KBM-7 (cell line): Measurements from ENCODE around the gene ROR1.

ENCODE experiments used
- DNase-seq: peaks from one replicate; pipeline ENCODE4 v3.0.0-alpha.2; 2015
- in situ Hi-C: fragments of 300-500 bp; cut with MboI; formaldehyde crosslinking; loops from 2 replicates; pipeline ENCODE4 v1.14.3; 2020; ENCODE audit warnings: low sequenced_read_pairs, low pct_unique_long_range_greater_than_20kb, mixed read lengths

ROR1 gene

DNA sequence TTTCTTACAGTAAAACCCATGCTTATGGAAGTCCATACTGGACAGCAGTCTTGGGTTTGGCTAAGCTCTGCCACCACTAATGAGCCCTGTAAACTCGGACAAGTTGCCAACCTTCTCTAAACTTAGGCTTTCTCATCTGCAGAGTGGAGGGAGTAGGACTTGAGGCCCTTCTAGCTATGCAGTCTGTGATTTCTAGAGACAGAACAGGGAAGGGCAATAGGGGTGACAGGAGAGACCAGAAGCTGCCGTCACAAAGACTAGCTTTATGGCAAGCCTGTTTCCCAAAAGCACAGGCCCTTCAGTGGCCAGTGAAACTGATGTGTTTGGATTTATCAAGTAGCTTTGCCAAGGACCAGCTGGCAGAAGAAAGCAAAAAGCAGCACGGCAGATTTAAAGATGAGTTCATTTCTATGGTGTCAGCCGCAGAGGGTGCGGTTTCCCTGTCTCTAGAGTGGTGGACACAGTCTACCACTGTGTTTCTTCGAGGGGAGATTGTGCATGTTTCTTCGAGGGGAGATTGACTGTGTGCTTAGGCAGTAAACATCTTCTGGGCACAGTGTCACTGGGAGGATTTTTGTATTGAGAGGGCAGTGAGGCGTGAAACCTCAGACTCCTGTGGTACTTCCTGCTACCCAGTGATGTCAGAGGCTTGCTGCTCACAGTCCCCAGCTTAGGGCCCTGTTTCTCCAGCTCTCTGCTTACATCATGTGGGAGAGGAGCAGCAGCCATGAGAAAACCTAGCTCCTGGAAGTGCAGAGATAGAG, 119.0 kb downstream of the ROR1 start:
- in situ Hi-C loops: no loop called here
- peak; percentile 78 for DNase-seq

DNA sequence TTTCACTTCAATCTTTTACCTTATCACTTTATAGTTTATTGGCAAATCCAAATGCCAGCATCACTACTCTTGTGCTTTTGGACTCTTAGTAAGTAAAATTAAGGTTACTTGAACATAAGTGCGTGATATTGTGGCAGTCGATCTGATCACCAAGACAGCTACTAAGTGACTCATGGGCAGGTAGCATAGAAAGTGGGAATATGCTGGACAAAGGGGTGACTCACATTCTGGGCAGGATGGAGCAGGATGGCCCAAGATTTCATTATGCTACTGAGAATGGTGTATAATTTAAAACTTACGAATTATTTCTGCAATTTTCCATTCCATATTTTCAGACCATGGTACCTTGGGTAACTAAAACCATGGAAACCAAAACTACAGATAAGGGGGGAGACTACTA, 120.2 kb downstream of the ROR1 start:
- in situ Hi-C loops: no loop called here
- no peak for DNase-seq

DNA sequence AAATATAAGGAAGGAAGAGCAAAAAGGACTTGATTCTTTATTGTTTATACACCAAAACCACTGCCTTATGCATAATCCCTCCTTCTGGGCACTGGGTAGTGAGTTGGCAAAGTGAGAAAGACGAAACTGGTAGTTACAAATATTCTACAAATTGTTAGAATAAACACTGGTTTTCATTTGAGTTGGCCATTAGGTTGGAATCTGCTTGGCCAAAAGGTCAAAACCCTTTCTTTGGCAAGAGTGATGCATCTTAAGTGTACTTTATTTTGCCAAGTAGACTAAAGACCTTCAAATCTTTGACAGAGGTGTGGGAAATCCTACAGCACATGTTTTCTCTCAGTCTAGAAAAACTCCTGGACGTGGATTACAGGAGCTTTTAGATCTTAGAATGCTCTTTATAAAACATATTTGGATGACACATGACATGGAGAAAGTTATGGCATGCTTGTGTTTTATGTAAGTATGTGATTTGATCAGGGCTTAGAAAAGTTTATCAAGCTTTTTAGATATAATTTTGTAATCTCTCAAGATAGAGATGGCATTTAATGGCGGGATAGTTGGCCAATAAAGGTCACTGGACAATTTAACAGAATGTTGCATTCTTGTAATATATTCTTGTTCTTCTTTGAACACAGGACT, 120.9 kb downstream of the ROR1 start:
- in situ Hi-C loops: no loop called here
- DNase-seq: no peak

GRCh38 chr1:63896755-63897154, 122.9 kb downstream of the ROR1 start:
- in situ Hi-C loops: no loop called here

GRCh38 chr1:63898428-63899196, 124.8 kb downstream of the ROR1 start:
- in situ Hi-C loops: no loop called here
- DNase-seq: no peak

More at GRCh38 chr1:63896755-63897154, 122.9 kb downstream of the ROR1 start:
- no peak for DNase-seq

DNA sequence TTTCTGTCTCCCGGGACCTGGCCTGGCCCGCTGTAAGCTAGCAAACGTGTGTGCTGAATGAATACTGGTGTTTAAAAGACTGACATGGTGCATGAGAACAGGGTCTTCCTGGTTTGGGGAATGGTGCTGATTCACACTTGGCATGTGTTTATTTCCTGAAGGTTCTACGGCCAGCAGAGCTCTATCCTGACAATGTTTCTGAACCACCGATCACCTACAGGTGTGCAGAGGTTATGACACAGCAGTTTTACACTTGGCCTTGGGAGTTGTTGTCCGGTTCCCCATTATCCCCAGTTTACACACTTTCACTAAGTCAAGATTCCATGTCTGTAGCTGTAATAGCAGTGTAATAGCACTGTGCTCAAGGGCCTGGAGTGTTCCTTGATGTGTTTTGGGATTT, 127.3 kb downstream of the ROR1 start:
- in situ Hi-C loops: no loop called here
- no peak for DNase-seq

DNA sequence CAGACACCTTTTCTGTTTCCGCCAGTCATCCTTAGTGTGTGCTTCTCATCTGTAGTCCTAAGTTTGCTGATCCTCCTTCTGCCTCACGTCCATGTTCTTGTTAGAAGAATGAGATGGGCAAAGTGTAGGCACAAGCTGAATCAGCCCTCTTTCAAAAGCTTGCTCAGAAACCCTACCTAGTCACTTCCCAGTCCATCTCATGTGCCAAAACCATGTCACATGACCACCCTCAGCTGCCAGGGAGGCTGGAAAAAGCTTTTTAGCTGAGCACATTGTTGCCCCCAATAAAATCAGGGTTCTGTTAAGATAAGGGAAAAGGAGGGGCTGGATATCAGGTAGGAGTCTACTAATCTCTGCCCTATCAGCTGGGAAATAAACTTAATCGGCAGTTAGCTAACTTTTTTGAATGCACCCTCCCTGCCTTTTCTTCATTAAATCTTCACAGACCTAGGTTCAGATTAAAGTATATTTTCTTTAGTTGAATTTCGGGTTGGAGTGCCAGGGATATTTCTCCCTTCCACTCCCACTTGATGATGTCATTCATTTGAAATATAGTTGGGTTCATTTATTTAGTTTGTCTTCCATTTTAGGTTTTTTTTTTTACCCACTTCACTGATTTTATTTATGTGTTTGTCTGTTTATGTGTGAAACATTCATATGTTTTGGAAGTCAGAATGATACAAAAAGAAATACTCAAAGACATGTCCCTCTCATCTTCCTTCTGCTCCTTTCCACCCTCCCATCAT, 129.2 kb downstream of the ROR1 start:
- in situ Hi-C loops: no loop called here
- DNase-seq: no peak

DNA sequence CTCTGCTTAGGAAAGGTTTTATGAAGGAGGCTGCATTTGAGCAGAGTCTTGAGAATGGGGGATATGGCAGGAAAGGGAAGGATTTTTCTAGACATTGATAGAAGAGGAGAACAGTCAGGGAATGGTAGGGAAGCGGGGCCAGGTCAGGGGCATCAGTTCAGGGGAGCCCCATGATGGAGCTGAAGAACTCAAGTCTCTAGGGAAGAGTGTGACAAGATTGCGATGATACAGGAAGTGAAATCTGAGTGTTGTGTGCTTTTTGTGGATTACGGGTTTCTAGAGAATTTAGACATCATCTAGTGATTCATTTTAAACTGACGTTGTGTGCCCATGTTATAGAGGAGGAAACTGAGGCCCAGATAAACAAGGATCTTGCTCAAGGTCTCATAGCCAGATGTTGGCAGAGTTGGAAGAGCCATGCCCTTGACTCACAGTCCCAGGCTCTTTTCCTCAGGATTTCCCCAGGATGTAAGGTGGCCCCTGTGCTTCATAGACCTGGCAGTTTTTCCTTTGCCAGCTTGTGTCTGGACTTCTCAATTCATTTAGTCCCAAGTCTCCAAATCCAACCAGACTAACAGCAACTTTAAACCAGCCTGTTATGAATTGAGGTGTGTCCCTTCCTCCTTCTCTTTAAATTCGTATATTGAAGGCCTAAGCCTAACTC, 130.3 kb downstream of the ROR1 start:
- in situ Hi-C loops: no loop called here
- no peak for DNase-seq

- no peak for DNase-seq
- in situ Hi-C loops: no loop called here
Measured at GRCh38 chr1:63904826-63905225, 131.0 kb downstream of the ROR1 start.

- in situ Hi-C loops: no loop called here
- no peak for DNase-seq
Measured at GRCh38 chr1:63906047-63906704, 132.4 kb downstream of the ROR1 start.

GRCh38 chr1:63907051-63907450, 133.2 kb downstream of the ROR1 start:
- in situ Hi-C loops: no loop called here

DNA sequence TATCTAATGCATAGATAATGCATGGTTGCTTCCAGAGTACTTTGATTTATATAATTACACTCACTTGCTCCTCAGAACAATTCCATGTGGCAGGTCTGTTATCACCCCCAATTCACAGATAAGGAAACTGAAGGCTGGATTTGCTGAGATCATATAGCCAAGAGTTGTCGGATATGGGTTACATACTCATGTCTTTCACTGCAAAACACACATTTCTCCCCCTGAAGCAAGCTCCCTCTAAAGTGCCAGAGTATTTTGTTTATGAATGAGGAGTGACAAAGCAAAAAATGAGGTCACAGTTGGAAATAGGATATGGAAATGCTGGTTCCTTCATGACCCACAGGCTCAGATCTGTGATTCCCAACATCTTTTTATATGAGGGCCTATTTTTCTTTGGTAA, 134.2 kb downstream of the ROR1 start:
- DNase-seq: no peak

More at GRCh38 chr1:63907051-63907450, 133.2 kb downstream of the ROR1 start:
- no peak for DNase-seq

DNA sequence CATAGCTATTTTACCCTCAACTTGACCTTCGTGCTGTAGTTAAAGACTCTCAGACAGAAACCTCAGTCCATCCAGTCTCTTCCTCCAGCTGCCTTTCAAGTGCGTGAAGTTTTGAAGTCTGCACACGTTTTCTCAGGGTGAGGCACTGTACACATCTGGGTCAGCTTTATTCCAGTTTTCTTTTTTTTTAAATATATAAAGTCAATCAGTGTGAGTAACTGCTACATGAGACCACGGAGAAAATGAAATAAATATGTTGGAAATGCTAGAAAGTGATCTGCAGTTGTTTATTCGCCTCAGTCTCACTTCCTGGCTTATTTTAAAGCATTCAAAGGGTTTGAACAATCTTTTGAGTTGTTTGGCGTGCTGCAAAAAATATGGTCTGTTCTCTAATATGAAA, 135.7 kb downstream of the ROR1 start:
- in situ Hi-C loops: no loop called here
- DNase-seq: no peak

More for the DNA sequence above, 134.2 kb downstream of the ROR1 start:
- in situ Hi-C loops: no loop called here

DNA sequence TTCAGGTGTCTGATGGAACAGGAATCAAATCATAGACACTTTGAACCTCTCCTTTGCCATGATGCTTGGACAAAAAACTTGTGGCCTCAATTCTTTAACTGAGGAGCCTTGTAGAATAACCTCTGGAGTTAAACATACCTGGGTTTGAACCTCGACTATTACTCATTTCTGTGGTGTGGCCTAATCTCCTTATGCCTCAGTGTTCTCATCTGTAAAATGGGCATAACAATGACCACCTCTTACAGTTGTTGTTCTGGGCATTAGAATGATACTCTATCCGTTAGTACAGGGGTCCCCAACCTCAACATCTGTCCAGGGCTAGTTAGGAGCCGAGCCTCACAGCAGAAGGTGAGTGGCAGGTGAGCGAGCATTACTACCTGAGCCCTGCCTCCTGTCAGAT, 137.2 kb downstream of the ROR1 start:
- in situ Hi-C loops: no loop called here
- DNase-seq: no peak

GRCh38 chr1:63912643-63913042, 138.8 kb downstream of the ROR1 start:
- in situ Hi-C loops: no loop called here

GRCh38 chr1:63913533-63913932, 139.7 kb downstream of the ROR1 start:
- in situ Hi-C loops: no loop called here
- no peak for DNase-seq

More at GRCh38 chr1:63912643-63913042, 138.8 kb downstream of the ROR1 start:
- DNase-seq: no peak

DNA sequence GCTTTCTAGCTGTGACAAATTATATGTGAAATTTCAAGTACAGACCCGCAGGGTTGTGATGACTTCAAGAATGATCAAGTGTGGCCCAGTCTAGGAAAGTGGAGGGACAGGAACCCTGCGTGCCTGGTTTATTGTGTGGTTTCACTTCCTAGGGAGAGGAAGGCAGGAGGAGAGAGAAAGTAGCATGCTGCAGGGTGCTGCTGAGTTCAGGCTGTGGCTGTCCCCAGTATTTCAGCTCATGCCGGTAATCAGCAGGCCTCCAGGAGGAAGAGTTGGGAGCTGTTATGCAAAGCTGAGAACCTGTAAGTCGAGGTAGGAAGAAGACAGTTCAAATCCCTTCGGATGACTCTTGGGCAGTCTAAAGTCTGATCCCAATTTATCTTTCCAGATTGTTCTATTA, 140.4 kb downstream of the ROR1 start:
- in situ Hi-C loops: no loop called here
- DNase-seq: no peak

GRCh38 chr1:63914706-63915105, 140.9 kb downstream of the ROR1 start:
- in situ Hi-C loops: no loop called here

More at GRCh38 chr1:63914706-63915105, 140.9 kb downstream of the ROR1 start:
- DNase-seq: no peak
